ENCODE data around the gene CDK19. TPM values are rescaled to one million over a fixed set of nuclear protein-coding genes. Genes with fewer than 3 reads are reported as not detected.
"Not testable (repeated sequence)": the region's sequence is repeated elsewhere in the genome, so short reads cannot be mapped to it uniquely, and the experiment has no call there.

CDK19 gene
- total RNA-seq, 1 experiment from 2014 or later: 3.2 TPM

- no peaks in the 10 kb centered on the region for H3K27me3 ChIP-seq
- no peaks in the 10 kb centered on the region for H3K36me3 ChIP-seq
- no peak overlapping the region for H3K4me3 ChIP-seq
- no peak for DNase-seq
- H3K9me3 ChIP-seq: no peaks in the 10 kb centered on the region
Measured at GRCh38 chr6:110608151-110608550, 207.1 kb downstream of the CDK19 start.

DNA sequence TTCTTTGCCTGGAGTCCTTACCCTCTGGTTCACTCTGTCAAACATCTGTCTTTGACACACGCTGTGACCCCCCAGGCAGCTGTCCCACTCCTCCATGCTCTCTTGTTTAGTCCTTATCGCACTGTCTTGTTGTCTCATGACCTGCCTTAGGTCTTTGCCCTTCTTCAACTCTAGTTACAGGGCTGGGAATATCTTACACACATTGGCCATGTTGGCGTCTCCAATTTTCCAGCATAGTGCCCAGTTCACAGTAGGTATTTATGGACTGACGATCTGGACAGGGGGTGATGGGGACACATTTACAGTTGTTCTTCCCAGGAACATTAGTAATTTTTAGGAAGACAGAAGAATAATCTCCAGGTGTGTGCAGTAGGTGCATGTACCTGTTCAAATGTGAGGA lies 209.1 kb downstream of the CDK19 start:
- Histone ChIP-seq H3K36me3 (no peaks in the 10 kb centered on the region), H3K27me3 (no peaks in the 10 kb centered on the region), H3K9me3 (no peaks in the 10 kb centered on the region), H3K4me3 (no peak overlapping the region)
- no peak for DNase-seq

DNA sequence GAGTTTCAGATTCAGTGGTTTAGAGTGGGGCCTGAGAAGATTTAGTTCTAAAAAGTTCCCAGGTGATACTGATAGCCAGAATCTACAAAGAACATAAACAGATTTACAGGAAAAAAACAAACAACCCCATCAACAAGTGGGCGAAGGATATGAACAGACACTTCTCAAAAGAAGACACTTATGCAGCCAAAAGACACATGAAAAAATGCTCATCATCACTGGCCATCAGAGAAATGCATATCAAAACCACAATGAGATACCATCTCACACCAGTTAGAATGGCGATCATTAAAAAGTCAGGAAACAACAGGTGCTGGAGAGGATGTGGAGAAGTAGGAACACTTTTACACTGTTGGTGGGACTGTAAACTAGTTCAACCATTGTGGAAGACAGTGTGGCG lies 214.6 kb downstream of the CDK19 start:
- H3K9me3 ChIP-seq, H3K4me3 ChIP-seq, DNase-seq, H3K27me3 ChIP-seq, H3K36me3 ChIP-seq: not testable (repeated sequence)

- Histone ChIP-seq H3K36me3 (no peaks in the 10 kb centered on the region), H3K27me3 (no peaks in the 10 kb centered on the region), H3K9me3 (no peaks in the 10 kb centered on the region), H3K4me3 (no peak overlapping the region)
- no peak for DNase-seq
Measured at GRCh38 chr6:110597761-110598160, 217.5 kb downstream of the CDK19 start.

GRCh38 chr6:110596354-110596753 lies 218.9 kb downstream of the CDK19 start:
- no peak for DNase-seq
- Histone ChIP-seq H3K36me3 (no peaks in the 10 kb centered on the region), H3K27me3 (no peaks in the 10 kb centered on the region), H3K9me3 (no peaks in the 10 kb centered on the region), H3K4me3 (no peak overlapping the region)

- DNase-seq: no peak
- no peaks in the 10 kb centered on the region for H3K27me3 ChIP-seq
- H3K9me3 ChIP-seq: no peaks in the 10 kb centered on the region
- H3K4me3 ChIP-seq: no peak overlapping the region
- no peaks in the 10 kb centered on the region for H3K36me3 ChIP-seq
Measured at GRCh38 chr6:110595112-110595511, 220.2 kb downstream of the CDK19 start.

DNA sequence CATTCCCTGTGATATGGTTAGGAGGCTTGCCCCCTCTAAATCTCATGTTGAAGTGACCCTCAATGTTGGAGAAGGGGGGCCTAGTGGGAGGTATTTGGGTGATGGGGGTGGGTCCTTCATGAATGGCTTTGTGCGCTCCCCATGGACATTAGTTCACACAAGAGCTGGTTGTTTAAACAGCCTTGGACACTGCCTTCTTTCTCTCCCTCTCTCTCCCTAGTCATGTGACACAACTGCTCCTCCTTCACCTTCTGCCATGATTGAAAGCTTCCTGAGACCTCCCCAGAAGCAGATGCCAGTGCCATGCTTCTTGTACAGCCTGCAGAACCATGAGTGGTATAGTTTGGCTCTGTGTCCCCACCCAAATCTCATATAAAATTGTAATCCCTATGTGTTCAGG lies 221.6 kb downstream of the CDK19 start:
- no peaks in the 10 kb centered on the region for H3K27me3 ChIP-seq
- no peaks in the 10 kb centered on the region for H3K9me3 ChIP-seq

GRCh38 chr6:110592765-110593164 lies 222.5 kb downstream of the CDK19 start:
- no peaks in the 10 kb centered on the region for H3K27me3 ChIP-seq
- DNase-seq: no peak
- no peak overlapping the region for H3K4me3 ChIP-seq
- H3K9me3 ChIP-seq: no peaks in the 10 kb centered on the region
- H3K36me3 ChIP-seq: no peaks in the 10 kb centered on the region

More for the DNA sequence above, 221.6 kb downstream of the CDK19 start:
- DNase-seq: no peak
- no peak overlapping the region for H3K4me3 ChIP-seq
- no peaks in the 10 kb centered on the region for H3K36me3 ChIP-seq

GRCh38 chr6:110590821-110591351 lies 224.4 kb downstream of the CDK19 start:
- Histone ChIP-seq H3K36me3 (no peaks in the 10 kb centered on the region), H3K9me3 (no peaks in the 10 kb centered on the region), H3K4me3 (no peak overlapping the region), H3K27me3 (no peaks in the 10 kb centered on the region)
- DNase-seq: no peak

DNA sequence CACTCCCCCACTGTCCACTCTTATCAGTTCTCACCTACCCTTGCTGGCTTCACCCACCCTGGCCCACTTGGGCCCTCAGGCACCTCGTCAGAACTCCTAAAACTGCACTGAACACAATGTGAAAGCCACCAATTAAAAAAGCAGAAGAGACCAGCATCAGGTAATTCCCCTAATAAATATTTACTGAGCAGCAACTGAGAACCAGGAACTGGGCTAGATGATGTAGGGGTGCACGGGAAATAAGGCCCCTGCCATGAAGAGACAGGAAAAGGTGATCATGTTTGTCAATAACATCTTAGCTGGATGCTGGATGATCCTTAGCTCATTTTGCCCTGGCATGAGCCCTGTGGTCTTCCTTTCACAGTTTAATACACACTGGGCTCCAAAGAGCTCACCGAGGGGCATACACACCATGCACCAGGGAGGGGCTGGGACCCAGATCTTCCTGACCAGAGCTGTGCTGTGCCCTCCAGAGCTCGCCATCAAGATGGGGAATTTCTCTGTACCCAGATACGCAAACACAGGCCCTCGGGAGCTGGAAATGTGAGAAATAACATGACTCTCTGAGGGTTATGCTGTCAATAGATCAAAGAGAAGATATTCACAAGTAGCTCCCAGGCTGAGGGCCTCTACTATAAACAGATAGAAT lies 225.3 kb downstream of the CDK19 start:
- no peaks in the 10 kb centered on the region for H3K36me3 ChIP-seq
- DNase-seq: no peak
- no peak overlapping the region for H3K4me3 ChIP-seq
- H3K9me3 ChIP-seq: no peaks in the 10 kb centered on the region
- no peaks in the 10 kb centered on the region for H3K27me3 ChIP-seq

GRCh38 chr6:110587328-110587727 lies 227.9 kb downstream of the CDK19 start:
- no peak for DNase-seq
- Histone ChIP-seq H3K9me3 (no peaks in the 10 kb centered on the region), H3K36me3 (no peaks in the 10 kb centered on the region), H3K4me3 (no peak overlapping the region), H3K27me3 (no peaks in the 10 kb centered on the region)

DNA sequence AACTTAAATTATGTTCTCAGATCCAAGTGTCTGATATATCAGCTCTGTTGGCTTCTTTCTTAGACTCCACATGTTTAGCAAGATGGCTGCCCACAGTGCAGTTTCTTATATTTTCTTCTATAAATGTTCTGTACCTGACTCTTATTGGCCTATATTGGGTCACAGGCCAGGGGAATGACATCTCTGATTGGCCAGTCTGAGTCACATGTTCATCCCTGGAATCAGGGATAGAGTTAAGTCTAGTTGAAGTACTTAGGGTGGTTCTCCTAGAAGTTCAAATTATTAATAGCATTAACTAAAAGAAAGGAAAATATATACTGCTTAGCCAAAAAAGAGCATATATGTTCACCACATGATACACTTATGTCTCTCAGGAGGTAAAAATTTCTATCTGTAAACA lies 233.6 kb downstream of the CDK19 start:
- H3K36me3 ChIP-seq: no peaks in the 10 kb centered on the region
- DNase-seq: no peak
- H3K27me3 ChIP-seq: no peaks in the 10 kb centered on the region

GRCh38 chr6:110577596-110578167 lies 237.6 kb downstream of the CDK19 start:
- not testable (repeated sequence) for H3K4me3 ChIP-seq, DNase-seq, H3K9me3 ChIP-seq, H3K36me3 ChIP-seq, H3K27me3 ChIP-seq

More for the DNA sequence above, 233.6 kb downstream of the CDK19 start:
- no peaks in the 10 kb centered on the region for H3K9me3 ChIP-seq
- no peak overlapping the region for H3K4me3 ChIP-seq

DNA sequence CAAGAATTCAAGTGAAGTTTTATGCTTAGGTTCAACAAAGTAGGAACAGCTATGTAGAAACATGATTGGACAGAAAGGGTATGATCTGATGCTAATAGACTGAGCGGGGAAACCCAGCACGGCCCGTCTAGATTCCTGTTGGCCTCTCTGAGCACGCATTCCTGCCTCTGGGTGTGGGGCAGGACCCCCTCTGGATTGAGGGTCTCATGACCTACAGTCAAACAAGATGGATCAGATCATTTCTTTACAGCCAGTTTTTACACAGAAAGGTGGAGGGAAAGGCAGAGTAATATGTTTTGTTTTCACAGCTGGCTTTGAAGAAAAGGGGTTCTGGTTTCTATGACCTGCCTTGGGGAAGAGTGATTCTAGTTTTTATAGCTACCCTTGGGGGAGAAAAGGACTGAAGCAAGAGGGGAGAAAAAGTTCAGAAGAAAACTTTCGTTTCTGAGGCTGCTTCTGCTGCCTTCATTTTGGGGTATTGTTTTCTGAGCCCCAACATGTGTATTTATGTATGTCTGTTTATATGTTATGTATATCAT lies 239.3 kb downstream of the CDK19 start:
- no peaks in the 10 kb centered on the region for H3K36me3 ChIP-seq
- no peak for DNase-seq

DNA sequence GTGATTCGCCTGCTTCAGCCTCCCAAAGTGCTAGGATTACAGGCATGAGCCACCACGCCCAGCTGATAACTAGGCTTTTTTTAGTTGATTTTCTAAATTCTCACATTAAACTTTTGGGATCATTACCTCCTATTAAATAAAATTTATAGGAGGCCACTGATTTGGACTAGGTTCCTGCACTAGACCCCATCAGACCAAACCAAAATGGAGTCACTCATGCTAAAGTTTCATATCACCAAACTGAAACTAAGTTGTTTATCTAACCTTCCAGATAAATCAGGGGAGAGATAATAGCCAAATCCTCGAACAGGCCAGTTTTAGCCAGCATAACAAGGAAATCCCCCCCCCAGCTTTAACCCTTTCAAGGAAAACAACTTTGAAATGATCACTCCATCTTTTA lies 240.5 kb downstream of the CDK19 start:
- H3K36me3 ChIP-seq: no peaks in the 10 kb centered on the region
- H3K9me3 ChIP-seq: no peaks in the 10 kb centered on the region
- no peaks in the 10 kb centered on the region for H3K27me3 ChIP-seq
- no peak for DNase-seq
- H3K4me3 ChIP-seq: no peak overlapping the region

More for the DNA sequence above, 239.3 kb downstream of the CDK19 start:
- H3K9me3 ChIP-seq: no peaks in the 10 kb centered on the region
- H3K4me3 ChIP-seq: no peak overlapping the region
- no peaks in the 10 kb centered on the region for H3K27me3 ChIP-seq

DNA sequence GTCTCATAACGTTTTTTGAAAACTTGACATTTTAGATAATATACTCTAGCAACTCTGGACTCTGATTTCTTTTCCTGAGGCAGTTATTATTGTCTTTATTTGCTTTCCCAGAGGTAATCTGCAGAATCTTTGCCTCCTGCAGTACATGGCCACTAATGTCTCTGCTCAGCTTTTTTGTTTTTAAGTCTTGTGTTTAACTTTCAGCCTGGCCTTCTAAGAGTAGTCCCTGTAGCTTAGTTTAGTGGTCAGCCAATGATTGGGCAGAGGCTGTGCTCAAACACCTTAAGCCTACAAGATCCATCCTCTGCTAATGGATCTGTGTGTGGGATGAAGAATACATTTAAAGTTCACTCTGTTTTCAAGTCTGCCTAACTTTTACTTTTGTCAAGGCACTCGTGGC lies 241.7 kb downstream of the CDK19 start:
- H3K27me3 ChIP-seq: no peaks in the 10 kb centered on the region
- no peak for DNase-seq
- H3K36me3 ChIP-seq: no peaks in the 10 kb centered on the region
- no peaks in the 10 kb centered on the region for H3K9me3 ChIP-seq
- H3K4me3 ChIP-seq: no peak overlapping the region

GRCh38 chr6:110573136-110573535 lies 242.1 kb downstream of the CDK19 start:
- Histone ChIP-seq H3K27me3 (no peaks in the 10 kb centered on the region), H3K9me3 (no peaks in the 10 kb centered on the region)
- no peak for DNase-seq

More at GRCh38 chr6:110573136-110573535, 242.1 kb downstream of the CDK19 start:
- Histone ChIP-seq H3K36me3 (no peaks in the 10 kb centered on the region), H3K4me3 (no peak overlapping the region)

Data from MG63 (cell line).